ENCODE data around the gene ELL. TPM values are rescaled to one million over a fixed set of nuclear protein-coding genes. Genes with fewer than 3 reads are reported as not detected.

The ELL gene
- total and polyA plus RNA-seq, 2 experiments from 2014 or later: 16.4 to 24.2 TPM

- Histone ChIP-seq H3F3A (ENCODE audit: insufficient read depth) (no peaks in the 10 kb centered on the region), H3K4me1 (ENCODE audit: insufficient read depth) (peaks cover 26% of the 10 kb centered on the region), H3K27me3 (replicated peaks; ENCODE audit: insufficient read depth) (no peaks in the 10 kb centered on the region), H3K9ac (no peak overlapping the region), H3K9me2 (ENCODE audit: insufficient read depth) (no peaks in the 10 kb centered on the region), H3K4me2 (ENCODE audit: unreplicated experiment) (no peak overlapping the region), H3K9me3 (ENCODE audit: low read depth) (no peaks in the 10 kb centered on the region), H3K4me3 (no peak overlapping the region), H2AFZ (no peak overlapping the region), H4K20me1 (ENCODE audit: insufficient read depth) (peaks cover 45% of the 10 kb centered on the region; the same call in 1 of the 2 replicates), H3K36me3 (ENCODE audit: low read depth) (no peaks in the 10 kb centered on the region), H3K79me2 (ENCODE audit: insufficient read depth) (peaks cover 100% of the 10 kb centered on the region), H3K27ac (no peak overlapping the region)
- in situ Hi-C loops (cut with MboI): no loop called here
- no peak for DNase-seq
- WGBS, 2 experiments (ENCODE audit: low coverage in 1 of 2, low lambda C conversion rate in 2 of 2, missing lambda C conversion rate in 2 of 2): 69 to 76% methylated on average over 11 of the region's 11 CpGs
- no peak for TF ChIP-seq EZH2 (IDR thresholded peaks at IDR 0.05; ENCODE audit: insufficient read depth, poor library complexity, severe bottlenecking)
- no peak for TF ChIP-seq EZH2phosphoT487 (IDR thresholded peaks at IDR 0.05; ENCODE audit: insufficient read depth, low read depth)
These were observed 14.0 kb downstream of the ELL start for GRCh38 chr19:18507727-18508440.

GRCh38 chr19:18507021-18507726 is 14.7 kb downstream of the ELL start:
- H3K36me3 ChIP-seq (ENCODE audit: low read depth): no peaks in the 10 kb centered on the region
- DNase-seq: no peak
- no peaks in the 10 kb centered on the region for H3F3A ChIP-seq (ENCODE audit: insufficient read depth)
- H3K9me3 ChIP-seq (ENCODE audit: low read depth): no peaks in the 10 kb centered on the region
- TF ChIP-seq EZH2 (IDR thresholded peaks at IDR 0.05; ENCODE audit: insufficient read depth, poor library complexity, severe bottlenecking) (no peak), EZH2phosphoT487 (IDR thresholded peaks at IDR 0.05; ENCODE audit: insufficient read depth, low read depth) (no peak)
- H3K4me2 ChIP-seq (ENCODE audit: unreplicated experiment): no peak overlapping the region
- H3K9ac ChIP-seq: no peak overlapping the region
- H3K4me1 ChIP-seq (ENCODE audit: insufficient read depth): peaks cover 28% of the 10 kb centered on the region
- H3K79me2 ChIP-seq (ENCODE audit: insufficient read depth): peaks cover 100% of the 10 kb centered on the region
- H2AFZ ChIP-seq: no peak overlapping the region
- peak overlapping the region; percentile 12; the same call in 1 of the 2 replicates for H3K27ac ChIP-seq
- no peaks in the 10 kb centered on the region for H3K9me2 ChIP-seq (ENCODE audit: insufficient read depth)
- WGBS, 2 experiments (ENCODE audit: low coverage in 1 of 2, low lambda C conversion rate in 2 of 2, missing lambda C conversion rate in 2 of 2): 60 to 62% methylated on average over 9 of the region's 9 CpGs
- no peak overlapping the region for H3K4me3 ChIP-seq
- H4K20me1 ChIP-seq (ENCODE audit: insufficient read depth): peaks cover 38% of the 10 kb centered on the region; the same call in 1 of the 2 replicates
- in situ Hi-C loops (cut with MboI): no loop called here
- no peaks in the 10 kb centered on the region for H3K27me3 ChIP-seq (replicated peaks; ENCODE audit: insufficient read depth)

GRCh38 chr19:18506101-18506930 is 15.6 kb downstream of the ELL start:
- Histone ChIP-seq H3F3A (ENCODE audit: insufficient read depth) (no peaks in the 10 kb centered on the region), H3K36me3 (ENCODE audit: low read depth) (no peaks in the 10 kb centered on the region), H3K27me3 (replicated peaks; ENCODE audit: insufficient read depth) (no peaks in the 10 kb centered on the region), H3K4me2 (ENCODE audit: unreplicated experiment) (no peak overlapping the region), H3K4me1 (ENCODE audit: insufficient read depth) (peaks cover 28% of the 10 kb centered on the region), H3K4me3 (no peak overlapping the region), H3K9ac (0 out of 2 replicates have a peak overlapping the region, but pooled peaks have one; percentile 3), H3K9me3 (ENCODE audit: low read depth) (no peaks in the 10 kb centered on the region), H3K27ac (no peak overlapping the region), H3K79me2 (ENCODE audit: insufficient read depth) (peaks cover 100% of the 10 kb centered on the region), H4K20me1 (ENCODE audit: insufficient read depth) (peaks cover 30% of the 10 kb centered on the region; the same call in 1 of the 2 replicates), H2AFZ (no peak overlapping the region), H3K9me2 (ENCODE audit: insufficient read depth) (no peaks in the 10 kb centered on the region)
- in situ Hi-C loops (cut with MboI): no loop called here
- no peak for DNase-seq
- TF ChIP-seq EZH2phosphoT487 (IDR thresholded peaks at IDR 0.05; ENCODE audit: insufficient read depth, low read depth) (no peak), EZH2 (IDR thresholded peaks at IDR 0.05; ENCODE audit: insufficient read depth, poor library complexity, severe bottlenecking) (no peak)
- WGBS, 2 experiments (ENCODE audit: low coverage in 1 of 2, low lambda C conversion rate in 2 of 2, missing lambda C conversion rate in 2 of 2): 81 to 82% methylated on average over 19 of the region's 19 CpGs

Data from GM23248 (cell line).